SK-N-SH (cell line): ENCODE data around the gene LTBP2.

Experiments
- CHD2 ChIP-seq: fragments of 150-350 bp; IDR thresholded peaks from 2 replicates; pipeline ENCODE4 v1.6.1; 2018; ENCODE audit warnings: low read length; ENCODE audit not compliant: partially characterized antibody
- EP300 ChIP-seq, 2 experiments: IDR thresholded peaks; 2 replicates each; pipeline versions ENCODE4 v1.4.0 to v1.6.1; 2012; ENCODE audit warnings: borderline replicate concordance in 1 of 2, low read depth in 1 of 2, low read length in 1 of 2
- EZH2phosphoT487 ChIP-seq: fragments of 200-600 bp; sonication (generic); IDR thresholded peaks from 2 replicates; pipeline ENCODE4 v1.6.1; 2017; ENCODE audit warnings: low read depth, mixed run types, mild to moderate bottlenecking, antibody characterized with exemption, moderate library complexity, borderline replicate concordance
- MAX ChIP-seq: IDR thresholded peaks from 2 replicates; pipeline ENCODE4 v1.4.0; 2012; ENCODE audit warnings: low read depth
- POLR2AphosphoS5 ChIP-seq: IDR thresholded peaks from 2 replicates; pipeline ENCODE4 v1.6.1; 2012; ENCODE audit warnings: low read depth, low read length
- RAD21 ChIP-seq: IDR thresholded peaks from 2 replicates; pipeline ENCODE4 v1.6.1; 2012; ENCODE audit warnings: mild to moderate bottlenecking, low read length
- RCOR1 ChIP-seq: fragments of 150-350 bp; IDR thresholded peaks from 2 replicates; pipeline ENCODE4 v1.6.1; 2017; ENCODE audit warnings: antibody characterized with exemption, low read length
- RXRA ChIP-seq: IDR thresholded peaks from 2 replicates; pipeline ENCODE4 v1.4.0; 2012; ENCODE audit warnings: low read depth, mild to moderate bottlenecking, borderline replicate concordance
- TAF1 ChIP-seq: IDR thresholded peaks from 2 replicates; pipeline ENCODE4 v1.6.1; 2012; ENCODE audit warnings: low read depth, mild to moderate bottlenecking, low read length, moderate library complexity, borderline replicate concordance
- TEAD4 ChIP-seq: IDR thresholded peaks from 2 replicates; pipeline ENCODE4 v1.4.0; 2012; ENCODE audit warnings: mild to moderate bottlenecking, borderline replicate concordance; ENCODE audit not compliant: insufficient read depth
- USF2 ChIP-seq: fragments of 150-350 bp; IDR thresholded peaks from 2 replicates; pipeline ENCODE4 v1.6.1; 2017; ENCODE audit warnings: antibody characterized with exemption, low read length, low read depth, borderline replicate concordance
- YY1 ChIP-seq: IDR thresholded peaks from 2 replicates; pipeline ENCODE4 v1.4.0; 2012; ENCODE audit warnings: low read depth, mild to moderate bottlenecking
- TF ChIP-seq, protein P1 (sequence below): fragments of 200-600 bp; sonication (generic); IDR thresholded peaks from 2 replicates; pipeline ENCODE4 v1.6.1; 2017; ENCODE audit warnings: antibody characterized with exemption, mild to moderate bottlenecking, moderate library complexity
- TF ChIP-seq, protein P2 (sequence below): IDR thresholded peaks from 2 replicates; pipeline ENCODE4 v1.6.1; 2012; ENCODE audit warnings: mild to moderate bottlenecking, low read depth, low read length, moderate library complexity

DNA sequence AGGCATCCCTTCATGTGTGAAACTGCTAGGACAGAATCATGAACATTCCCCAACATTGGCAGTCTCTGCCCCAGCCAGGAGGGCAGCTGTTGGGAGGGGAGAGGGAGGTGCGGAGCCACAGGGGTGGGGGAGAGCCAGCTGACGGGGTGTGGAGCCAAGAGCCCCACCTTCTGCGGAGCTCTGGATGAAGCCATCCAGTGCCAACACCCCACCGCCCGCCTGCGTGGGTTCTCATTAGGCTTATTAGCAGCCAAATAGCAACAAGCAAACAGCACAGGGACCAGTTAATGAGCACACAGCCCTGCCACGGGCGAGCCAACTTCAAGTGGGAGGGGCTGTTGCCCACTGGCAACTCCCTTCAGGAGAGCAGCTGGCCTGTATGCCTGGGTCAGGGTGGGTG is 12.1 kb downstream of the LTBP2 start:
- TF ChIP-seq, protein P1, sequence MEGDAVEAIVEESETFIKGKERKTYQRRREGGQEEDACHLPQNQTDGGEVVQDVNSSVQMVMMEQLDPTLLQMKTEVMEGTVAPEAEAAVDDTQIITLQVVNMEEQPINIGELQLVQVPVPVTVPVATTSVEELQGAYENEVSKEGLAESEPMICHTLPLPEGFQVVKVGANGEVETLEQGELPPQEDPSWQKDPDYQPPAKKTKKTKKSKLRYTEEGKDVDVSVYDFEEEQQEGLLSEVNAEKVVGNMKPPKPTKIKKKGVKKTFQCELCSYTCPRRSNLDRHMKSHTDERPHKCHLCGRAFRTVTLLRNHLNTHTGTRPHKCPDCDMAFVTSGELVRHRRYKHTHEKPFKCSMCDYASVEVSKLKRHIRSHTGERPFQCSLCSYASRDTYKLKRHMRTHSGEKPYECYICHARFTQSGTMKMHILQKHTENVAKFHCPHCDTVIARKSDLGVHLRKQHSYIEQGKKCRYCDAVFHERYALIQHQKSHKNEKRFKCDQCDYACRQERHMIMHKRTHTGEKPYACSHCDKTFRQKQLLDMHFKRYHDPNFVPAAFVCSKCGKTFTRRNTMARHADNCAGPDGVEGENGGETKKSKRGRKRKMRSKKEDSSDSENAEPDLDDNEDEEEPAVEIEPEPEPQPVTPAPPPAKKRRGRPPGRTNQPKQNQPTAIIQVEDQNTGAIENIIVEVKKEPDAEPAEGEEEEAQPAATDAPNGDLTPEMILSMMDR = no peak
- TF ChIP-seq USF2 (no peak), CHD2 (no peak), EZH2phosphoT487 (no peak), EP300 (IDR thresholded peaks at IDR 0.05; ENCODE audit: borderline replicate concordance in 1 of 2, low read depth in 1 of 2, low read length in 1 of 2) (no peak), MAX (no peak), YY1 (no peak), POLR2AphosphoS5 (no peak), TAF1 (no peak), TEAD4 (no peak), RAD21 (no peak), RXRA (no peak), RCOR1 (no peak)
- TF ChIP-seq, protein P2, sequence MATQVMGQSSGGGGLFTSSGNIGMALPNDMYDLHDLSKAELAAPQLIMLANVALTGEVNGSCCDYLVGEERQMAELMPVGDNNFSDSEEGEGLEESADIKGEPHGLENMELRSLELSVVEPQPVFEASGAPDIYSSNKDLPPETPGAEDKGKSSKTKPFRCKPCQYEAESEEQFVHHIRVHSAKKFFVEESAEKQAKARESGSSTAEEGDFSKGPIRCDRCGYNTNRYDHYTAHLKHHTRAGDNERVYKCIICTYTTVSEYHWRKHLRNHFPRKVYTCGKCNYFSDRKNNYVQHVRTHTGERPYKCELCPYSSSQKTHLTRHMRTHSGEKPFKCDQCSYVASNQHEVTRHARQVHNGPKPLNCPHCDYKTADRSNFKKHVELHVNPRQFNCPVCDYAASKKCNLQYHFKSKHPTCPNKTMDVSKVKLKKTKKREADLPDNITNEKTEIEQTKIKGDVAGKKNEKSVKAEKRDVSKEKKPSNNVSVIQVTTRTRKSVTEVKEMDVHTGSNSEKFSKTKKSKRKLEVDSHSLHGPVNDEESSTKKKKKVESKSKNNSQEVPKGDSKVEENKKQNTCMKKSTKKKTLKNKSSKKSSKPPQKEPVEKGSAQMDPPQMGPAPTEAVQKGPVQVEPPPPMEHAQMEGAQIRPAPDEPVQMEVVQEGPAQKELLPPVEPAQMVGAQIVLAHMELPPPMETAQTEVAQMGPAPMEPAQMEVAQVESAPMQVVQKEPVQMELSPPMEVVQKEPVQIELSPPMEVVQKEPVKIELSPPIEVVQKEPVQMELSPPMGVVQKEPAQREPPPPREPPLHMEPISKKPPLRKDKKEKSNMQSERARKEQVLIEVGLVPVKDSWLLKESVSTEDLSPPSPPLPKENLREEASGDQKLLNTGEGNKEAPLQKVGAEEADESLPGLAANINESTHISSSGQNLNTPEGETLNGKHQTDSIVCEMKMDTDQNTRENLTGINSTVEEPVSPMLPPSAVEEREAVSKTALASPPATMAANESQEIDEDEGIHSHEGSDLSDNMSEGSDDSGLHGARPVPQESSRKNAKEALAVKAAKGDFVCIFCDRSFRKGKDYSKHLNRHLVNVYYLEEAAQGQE = no peak
